IPS-11a (cell line): ENCODE data around the gene ODAPH.
A peak's percentile ranks its signal among the peaks of the same experiment; 100 is the strongest.
"Not testable (repeated sequence)": the region's sequence is repeated elsewhere in the genome, so short reads cannot be mapped to it uniquely, and the experiment has no call there.

Experiments used
- H3K4me3 ChIP-seq: one replicate; pipeline ENCODE4 v1.5.1; 2013; ENCODE audit warnings: low read depth, low read length, control low read depth

The ODAPH gene

GRCh38 chr4:75555294-75556164, at the start of gene ODAPH:
TSS of gene ODAPH (plus strand) at chr4:75556066. CDS start at chr4:75556083, 17 bp downstream.
- H3K4me3 ChIP-seq, result no peak within 1 kb of the TSS

- not testable (repeated sequence) for H3K4me3 ChIP-seq
Measured at GRCh38 chr4:75509592-75509991, 46.3 kb upstream of the ODAPH start.

- H3K4me3 ChIP-seq, result no peak overlapping the region
Measured at GRCh38 chr4:75511841-75512240, 44.0 kb upstream of the ODAPH start.

- no peak overlapping the region for H3K4me3 ChIP-seq
Measured at GRCh38 chr4:75512386-75513211, 43.3 kb upstream of the ODAPH start.

GRCh38 chr4:75513526-75514130, 42.2 kb upstream of the ODAPH start:
- peak overlapping the region; percentile 94 for H3K4me3 ChIP-seq

- peak within 1 kb of the TSS; percentile 94 for H3K4me3 ChIP-seq
Measured at GRCh38 chr4:75514131-75514948, 41.5 kb upstream of the ODAPH start, which contains the start of the genes RCHY1 and THAP6. TSS of gene RCHY1 (minus strand) at chr4:75514403. CDS start at chr4:75514286, 117 bp downstream. TSS of gene THAP6 (plus strand) at chr4:75514473. CDS start at chr4:75515453, 980 bp downstream.

- peak overlapping the region; percentile 94 for H3K4me3 ChIP-seq
Measured at GRCh38 chr4:75514949-75515612, 40.8 kb upstream of the ODAPH start.

GRCh38 chr4:75516144-75516543, 39.7 kb upstream of the ODAPH start:
- H3K4me3 ChIP-seq, result no peak overlapping the region

GRCh38 chr4:75519452-75519851, 36.4 kb upstream of the ODAPH start:
- H3K4me3 ChIP-seq, result not testable (repeated sequence)

- H3K4me3 ChIP-seq, result no peak overlapping the region
Measured at GRCh38 chr4:75525086-75525485, 30.8 kb upstream of the ODAPH start.

- no peak overlapping the region for H3K4me3 ChIP-seq
Measured at GRCh38 chr4:75525910-75526309, 30.0 kb upstream of the ODAPH start.

- H3K4me3 ChIP-seq, result no peak overlapping the region
Measured at GRCh38 chr4:75527482-75527881, 28.4 kb upstream of the ODAPH start.

GRCh38 chr4:75530556-75531322, 25.1 kb upstream of the ODAPH start:
- H3K4me3 ChIP-seq, result no peak overlapping the region

- not testable (repeated sequence) for H3K4me3 ChIP-seq
Measured at GRCh38 chr4:75531536-75532143, 24.2 kb upstream of the ODAPH start.

GRCh38 chr4:75533339-75533887, 22.5 kb upstream of the ODAPH start:
- H3K4me3 ChIP-seq, result not testable (repeated sequence)

- H3K4me3 ChIP-seq, result not testable (repeated sequence)
Measured at GRCh38 chr4:75533926-75534325, 21.9 kb upstream of the ODAPH start.

GRCh38 chr4:75537308-75537707, 18.6 kb upstream of the ODAPH start:
- H3K4me3 ChIP-seq, result not testable (repeated sequence)

- no peak overlapping the region for H3K4me3 ChIP-seq
Measured at GRCh38 chr4:75542824-75543223, 13.0 kb upstream of the ODAPH start.
